ENCODE results near the gene CNTNAP2. TPM values are rescaled to one million over a fixed set of nuclear protein-coding genes. Genes with fewer than 3 reads are reported as not detected.
"Not testable (repeated sequence)": the region's sequence is repeated elsewhere in the genome, so short reads cannot be mapped to it uniquely, and the experiment has no call there.

Gene CNTNAP2
- total RNA-seq, 4 donors from 2014 or later, result 0.91 to 16.0 TPM; not detected in 2

- Histone ChIP-seq H3K36me3 (no peaks in the 10 kb centered on the region), H3K27me3 (no peaks in the 10 kb centered on the region), H3K27ac (no peak overlapping the region), H3K4me3 (no peak overlapping the region), H3K4me1 (no peaks in the 10 kb centered on the region), H3K9me3 (no peaks in the 10 kb centered on the region)
- no peak for DNase-seq
- intact Hi-C loops (cut with DNase I; ENCODE audit: low total_unique reads), result no loop called here
- no peak for TF ChIP-seq CTCF (IDR thresholded peaks at IDR 0.05)
- TF ChIP-seq POLR2A (IDR thresholded peaks at IDR 0.05), result no peak
Observed at GRCh38 chr7:148412691-148413090, 2296.1 kb downstream of the CNTNAP2 start.

GRCh38 chr7:148419856-148420832, 2303.5 kb downstream of the CNTNAP2 start:
- Histone ChIP-seq H3K4me3 (no peak overlapping the region), H3K36me3 (no peaks in the 10 kb centered on the region), H3K9me3 (no peaks in the 10 kb centered on the region), H3K27me3 (no peaks in the 10 kb centered on the region), H3K4me1 (no peaks in the 10 kb centered on the region), H3K27ac (no peak overlapping the region)
- no peak for DNase-seq
- TF ChIP-seq CTCF (IDR thresholded peaks at IDR 0.05), result no peak
- no peak for TF ChIP-seq POLR2A (IDR thresholded peaks at IDR 0.05)
- intact Hi-C loops (cut with DNase I; ENCODE audit: low total_unique reads), result no loop called here

- intact Hi-C loops (cut with DNase I; ENCODE audit: low total_unique reads), result no loop called here
- H3K36me3 ChIP-seq, result no peaks in the 10 kb centered on the region
- no peak for DNase-seq
- H3K27ac ChIP-seq, result no peak overlapping the region
- H3K27me3 ChIP-seq, result no peaks in the 10 kb centered on the region
- H3K4me3 ChIP-seq, result no peak overlapping the region
- no peak for TF ChIP-seq POLR2A (IDR thresholded peaks at IDR 0.05)
- no peak for TF ChIP-seq CTCF (IDR thresholded peaks at IDR 0.05)
- H3K9me3 ChIP-seq, result no peaks in the 10 kb centered on the region
- no peaks in the 10 kb centered on the region for H3K4me1 ChIP-seq
Observed at GRCh38 chr7:148422030-148422429, 2305.4 kb downstream of the CNTNAP2 start.

GRCh38 chr7:148426393-148426792, 2309.8 kb downstream of the CNTNAP2 start:
- intact Hi-C loops (cut with DNase I; ENCODE audit: low total_unique reads); H3K4me1 ChIP-seq; H3K36me3 ChIP-seq; DNase-seq; H3K4me3 ChIP-seq; H3K27ac ChIP-seq; H3K27me3 ChIP-seq; H3K9me3 ChIP-seq: not testable (repeated sequence)

- DNase-seq; H3K36me3 ChIP-seq; H3K27me3 ChIP-seq; intact Hi-C loops (cut with DNase I; ENCODE audit: low total_unique reads); H3K27ac ChIP-seq; H3K9me3 ChIP-seq; H3K4me3 ChIP-seq; H3K4me1 ChIP-seq: not testable (repeated sequence)
Observed at GRCh38 chr7:148430690-148431089, 2314.1 kb downstream of the CNTNAP2 start.

GRCh38 chr7:148433521-148434180, 2317.1 kb downstream of the CNTNAP2 start:
- intact Hi-C loops (cut with DNase I; ENCODE audit: low total_unique reads), result no loop called here
- Histone ChIP-seq H3K4me3 (no peak overlapping the region), H3K4me1 (no peaks in the 10 kb centered on the region), H3K27ac (no peak overlapping the region), H3K36me3 (no peaks in the 10 kb centered on the region), H3K9me3 (no peaks in the 10 kb centered on the region), H3K27me3 (no peaks in the 10 kb centered on the region)
- DNase-seq, result no peak
- TF ChIP-seq CTCF (IDR thresholded peaks at IDR 0.05) (no peak), POLR2A (IDR thresholded peaks at IDR 0.05) (no peak)

All from uterus (tissue), 4 donors.